DND-41 (cell line): ENCODE data around the gene DLG2.
"Not testable (repeated sequence)": the region's sequence is repeated elsewhere in the genome, so short reads cannot be mapped to it uniquely, and the experiment has no call there.

Experiments used
- ATAC-seq: fragments of 200-7000 bp; cut with Tn5 transposase; 3 replicates; pipeline ENCODE4 v1.9.1; 2021; ENCODE audit warnings: low read depth; ENCODE audit not compliant: insufficient read depth
- DNase-seq: peaks from one replicate; pipeline ENCODE4 v3.0.0-alpha.2; 2020
- H2AFZ ChIP-seq: 2 replicates; pipeline ENCODE4 v1.6.0; 2012; ENCODE audit warnings: low read depth, low read length
- H3K27ac ChIP-seq: 2 replicates; pipeline ENCODE4 v1.5.1; 2012; ENCODE audit warnings: low read length, inconsistent platforms
- H3K27me3 ChIP-seq: fragments of 200-600 bp; sonication (generic); 2 replicates; pipeline ENCODE4 v1.6.0; 2012; ENCODE audit warnings: low read length, mild to moderate bottlenecking, inconsistent platforms; ENCODE audit not compliant: insufficient read depth, poor library complexity
- H3K36me3 ChIP-seq: 2 replicates; pipeline ENCODE4 v1.5.1; 2012; ENCODE audit warnings: low read length, inconsistent platforms; ENCODE audit not compliant: insufficient read depth
- H3K4me1 ChIP-seq: 2 replicates; pipeline ENCODE4 v1.5.1; 2012; ENCODE audit warnings: mild to moderate bottlenecking, low read length; ENCODE audit not compliant: insufficient read depth
- H3K4me2 ChIP-seq: 2 replicates; pipeline ENCODE4 v1.6.0; 2012; ENCODE audit warnings: mild to moderate bottlenecking, moderate library complexity, low read length, inconsistent platforms; ENCODE audit not compliant: insufficient read depth
- H3K4me3 ChIP-seq, 2 experiments: fragments of 200-600 bp in 1 of 2; shearing (Covaris generic) in 1 of 2; 2 replicates each; pipeline ENCODE4 v1.5.1; 2012 to 2016; ENCODE audit warnings: inconsistent platforms in 2 of 2, low read length in 2 of 2, mild to moderate bottlenecking in 2 of 2, low read depth in 1 of 2, moderate library complexity in 1 of 2
- H3K79me2 ChIP-seq: 2 replicates; pipeline ENCODE4 v1.6.0; 2012; ENCODE audit warnings: low read length, inconsistent platforms; ENCODE audit not compliant: insufficient read depth
- H3K9ac ChIP-seq: 2 replicates; pipeline ENCODE4 v1.6.0; 2012; ENCODE audit warnings: low read depth, mild to moderate bottlenecking, inconsistent platforms, low read length, moderate library complexity
- H3K9me3 ChIP-seq: 2 replicates; pipeline ENCODE4 v1.5.1; 2012; ENCODE audit warnings: low read length, moderate library complexity, mild to moderate bottlenecking, inconsistent platforms; ENCODE audit not compliant: insufficient read depth, severe bottlenecking
- H4K20me1 ChIP-seq: 2 replicates; pipeline ENCODE4 v1.6.0; 2012; ENCODE audit warnings: low read length; ENCODE audit not compliant: insufficient read depth
- CTCF ChIP-seq: IDR thresholded peaks from 2 replicates; pipeline ENCODE4 v1.5.1; 2012; ENCODE audit warnings: borderline replicate concordance, low read length, moderate library complexity, mild to moderate bottlenecking; ENCODE audit not compliant: poor library complexity, severe bottlenecking; ENCODE audit errors: extremely low read depth
- EZH2 ChIP-seq: IDR thresholded peaks from 3 replicates; pipeline ENCODE4 v1.6.1; 2012; ENCODE audit warnings: borderline replicate concordance, low read depth, mild to moderate bottlenecking, moderate library complexity, low read length, inconsistent platforms; ENCODE audit not compliant: severe bottlenecking

Gene DLG2

GRCh38 chr11:85281550-85281949, 345.6 kb downstream of the DLG2 start:
- Histone ChIP-seq H2AFZ (no peak overlapping the region), H3K9ac (no peak overlapping the region), H3K9me3 (no peaks in the 10 kb centered on the region), H3K27me3 (peaks cover 4% of the 10 kb centered on the region), H4K20me1 (no peaks in the 10 kb centered on the region), H3K4me3 (no peak overlapping the region), H3K79me2 (no peaks in the 10 kb centered on the region), H3K4me2 (no peak overlapping the region), H3K4me1 (no peaks in the 10 kb centered on the region), H3K27ac (no peak overlapping the region), H3K36me3 (no peaks in the 10 kb centered on the region)
- ATAC-seq (no peak), DNase-seq (no peak)
- TF ChIP-seq CTCF: no peak
- TF ChIP-seq EZH2: no peak

- no peak for DNase-seq
- TF ChIP-seq EZH2: no peak
- no peak for TF ChIP-seq CTCF
- H3K4me1 ChIP-seq: no peaks in the 10 kb centered on the region
- H3K9ac ChIP-seq: no peak overlapping the region
- H3K79me2 ChIP-seq: no peaks in the 10 kb centered on the region
- H3K4me3 ChIP-seq: no peak overlapping the region
- no peaks in the 10 kb centered on the region for H3K9me3 ChIP-seq
- no peak overlapping the region for H3K4me2 ChIP-seq
- no peaks in the 10 kb centered on the region for H4K20me1 ChIP-seq
- H3K27ac ChIP-seq: no peak overlapping the region
- H3K36me3 ChIP-seq: no peaks in the 10 kb centered on the region
- no peak overlapping the region for H2AFZ ChIP-seq
- peaks cover 4% of the 10 kb centered on the region for H3K27me3 ChIP-seq
- no peak for ATAC-seq
These were observed 347.9 kb downstream of the DLG2 start for GRCh38 chr11:85279267-85279666.

- H4K20me1 ChIP-seq: no peaks in the 10 kb centered on the region
- H3K9ac ChIP-seq: no peak overlapping the region
- no peak for DNase-seq
- H3K36me3 ChIP-seq: no peaks in the 10 kb centered on the region
- H3K79me2 ChIP-seq: no peaks in the 10 kb centered on the region
- H3K9me3 ChIP-seq: no peaks in the 10 kb centered on the region
- no peak overlapping the region for H3K4me3 ChIP-seq
- no peaks in the 10 kb centered on the region for H3K4me1 ChIP-seq
- no peak for TF ChIP-seq EZH2
- TF ChIP-seq CTCF: no peak
- no peak for ATAC-seq
- no peak overlapping the region for H2AFZ ChIP-seq
- peaks cover 4% of the 10 kb centered on the region for H3K27me3 ChIP-seq
- no peak overlapping the region for H3K27ac ChIP-seq
- no peak overlapping the region for H3K4me2 ChIP-seq
These were observed 349.5 kb downstream of the DLG2 start for GRCh38 chr11:85277693-85278092.

- Histone ChIP-seq H3K4me2 (no peak overlapping the region), H3K27me3 (peaks cover 4% of the 10 kb centered on the region), H2AFZ (no peak overlapping the region), H3K4me1 (no peaks in the 10 kb centered on the region), H3K4me3 (no peak overlapping the region), H3K79me2 (no peaks in the 10 kb centered on the region), H4K20me1 (no peaks in the 10 kb centered on the region), H3K9ac (no peak overlapping the region), H3K36me3 (no peaks in the 10 kb centered on the region), H3K9me3 (no peaks in the 10 kb centered on the region), H3K27ac (no peak overlapping the region)
- no peak for ATAC-seq
- TF ChIP-seq CTCF: no peak
- TF ChIP-seq EZH2: no peak
- no peak for DNase-seq
These were observed 350.8 kb downstream of the DLG2 start for GRCh38 chr11:85276332-85276731.

- not testable (repeated sequence) for H4K20me1 ChIP-seq, H3K36me3 ChIP-seq, ATAC-seq, H3K79me2 ChIP-seq, H3K9me3 ChIP-seq, H3K27ac ChIP-seq, H2AFZ ChIP-seq, H3K27me3 ChIP-seq, H3K9ac ChIP-seq, H3K4me1 ChIP-seq, H3K4me3 ChIP-seq, H3K4me2 ChIP-seq, DNase-seq
These were observed 356.8 kb downstream of the DLG2 start for GRCh38 chr11:85270315-85270714.
